Muscle layer of colon (tissue), 2 donors: ENCODE measurements around the gene SPX.

ENCODE experiments used
- H3K27ac ChIP-seq: one replicate; pipeline ENCODE4 v1.7.0; 2013; ENCODE audit warnings: low read depth, mild to moderate bottlenecking, low read length, moderate library complexity
- H3K27me3 ChIP-seq, 2 donors: one replicate each; pipeline ENCODE4 v1.7.0; 2013; ENCODE audit warnings: low read length in 2 of 2, mild to moderate bottlenecking in 2 of 2; ENCODE audit not compliant: insufficient read depth in 2 of 2, control insufficient read depth in 1 of 2
- H3K36me3 ChIP-seq: one replicate; pipeline ENCODE4 v1.7.0; 2013; ENCODE audit warnings: mild to moderate bottlenecking, low read length; ENCODE audit not compliant: insufficient read depth
- H3K4me1 ChIP-seq: one replicate; pipeline ENCODE4 v1.7.0; 2013; ENCODE audit warnings: mild to moderate bottlenecking, low read length; ENCODE audit not compliant: insufficient read depth
- H3K4me3 ChIP-seq, 2 donors: one replicate each; pipeline ENCODE4 v1.7.0; 2013; ENCODE audit warnings: low read length in 2 of 2, low read depth in 1 of 2, mild to moderate bottlenecking in 1 of 2, moderate library complexity in 1 of 2
- H3K9ac ChIP-seq: one replicate; pipeline ENCODE4 v1.7.0; 2013; ENCODE audit warnings: low read length
- H3K9me3 ChIP-seq: one replicate; pipeline ENCODE4 v1.7.0; 2013; ENCODE audit warnings: mild to moderate bottlenecking, low read length
- donor health status: abdominal sarcoma.
- donor health status: Adenocarcinoma of cecum.

SPX gene

GRCh38 chr12:21507849-21508248, 18.2 kb upstream of the SPX start:
- Histone ChIP-seq H3K27ac (no peak overlapping the region), H3K9me3 (no peaks in the 10 kb centered on the region), H3K36me3 (peaks cover 12% of the 10 kb centered on the region), H3K27me3 (no peaks in the 10 kb centered on the region), H3K4me1 (peaks cover 10% of the 10 kb centered on the region), H3K4me3 (no peak overlapping the region), H3K9ac (no peak overlapping the region)

DNA sequence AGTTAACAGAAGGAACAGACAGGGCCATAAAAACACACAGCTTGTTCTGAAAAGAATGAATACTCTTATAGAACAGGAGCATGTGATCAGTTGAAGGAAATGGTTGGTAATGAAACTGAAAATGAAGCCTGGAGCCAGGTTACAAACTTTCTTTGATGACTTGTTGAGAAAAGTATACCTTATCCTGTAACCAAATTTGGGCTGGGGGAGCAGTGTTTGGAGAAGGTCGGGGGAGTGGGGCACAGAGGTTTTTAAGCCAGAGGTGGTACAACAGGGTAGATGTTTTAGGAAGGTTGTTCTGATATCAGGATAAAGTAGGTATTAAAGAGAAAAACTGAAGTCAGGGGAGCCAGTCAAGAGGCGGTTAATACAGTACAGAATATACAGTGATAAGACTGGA, 16.3 kb upstream of the SPX start:
- Histone ChIP-seq H3K4me3 (no peak overlapping the region), H3K9me3 (no peaks in the 10 kb centered on the region), H3K9ac (no peak overlapping the region), H3K27me3 (no peaks in the 10 kb centered on the region), H3K36me3 (peaks cover 31% of the 10 kb centered on the region), H3K4me1 (no peaks in the 10 kb centered on the region), H3K27ac (no peak overlapping the region)

- H3K4me1 ChIP-seq, result no peaks in the 10 kb centered on the region
- no peak overlapping the region for H3K9ac ChIP-seq
- no peak overlapping the region for H3K4me3 ChIP-seq
- H3K36me3 ChIP-seq, result peaks cover 27% of the 10 kb centered on the region
- H3K27me3 ChIP-seq, result no peaks in the 10 kb centered on the region
- no peaks in the 10 kb centered on the region for H3K9me3 ChIP-seq
- no peak overlapping the region for H3K27ac ChIP-seq
Observed at GRCh38 chr12:21516281-21516680, 9.8 kb upstream of the SPX start.

DNA sequence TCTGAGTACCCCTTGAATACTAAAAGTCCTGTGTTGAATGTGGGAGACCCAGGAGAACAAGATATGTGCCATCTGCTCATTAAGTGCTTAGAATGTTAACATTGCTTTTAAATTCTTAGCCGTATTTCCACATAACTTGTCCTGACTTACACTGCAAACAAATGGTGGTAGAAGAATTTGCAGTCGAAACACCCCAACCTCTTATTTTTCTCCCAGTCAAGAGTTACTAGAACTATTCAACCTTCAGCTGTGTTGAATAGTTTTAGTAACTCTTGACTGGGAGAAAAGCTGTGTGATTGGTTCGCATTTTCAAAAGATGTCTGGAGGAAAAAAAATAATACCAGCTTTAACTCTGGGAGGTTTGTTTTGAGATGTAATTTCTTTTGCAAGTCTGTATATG, 7.6 kb upstream of the SPX start:
- no peak overlapping the region for H3K9ac ChIP-seq
- no peaks in the 10 kb centered on the region for H3K4me1 ChIP-seq
- no peak overlapping the region for H3K4me3 ChIP-seq
- no peak overlapping the region for H3K27ac ChIP-seq
- H3K27me3 ChIP-seq, result no peaks in the 10 kb centered on the region
- peaks cover 20% of the 10 kb centered on the region for H3K36me3 ChIP-seq
- no peaks in the 10 kb centered on the region for H3K9me3 ChIP-seq

DNA sequence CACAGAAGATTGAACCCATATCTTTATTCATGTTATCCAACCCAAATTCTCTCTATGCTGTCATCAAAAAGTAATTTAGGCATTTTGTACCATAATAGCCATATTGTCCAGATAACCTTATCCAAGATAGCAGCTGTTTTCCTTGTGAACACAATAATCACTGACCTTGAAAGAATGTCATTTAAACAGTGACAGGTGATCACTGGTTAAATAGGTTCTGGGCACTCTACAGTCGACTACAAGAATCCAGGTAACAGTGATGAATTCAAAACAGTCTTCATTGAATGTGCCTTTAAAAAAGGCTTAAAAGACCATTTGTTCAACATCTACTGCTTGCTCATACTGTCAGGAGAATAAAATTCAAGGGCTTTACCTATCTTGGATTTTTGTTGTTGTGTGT, 4.6 kb upstream of the SPX start:
- Histone ChIP-seq H3K27me3 (no peaks in the 10 kb centered on the region), H3K9me3 (no peaks in the 10 kb centered on the region), H3K27ac (no peak overlapping the region), H3K9ac (no peak overlapping the region), H3K4me3 (no peak overlapping the region), H3K4me1 (no peaks in the 10 kb centered on the region), H3K36me3 (no peaks in the 10 kb centered on the region)

- no peak overlapping the region for H3K4me3 ChIP-seq
- peaks cover 1% of the 10 kb centered on the region for H3K4me1 ChIP-seq
- H3K36me3 ChIP-seq, result no peaks in the 10 kb centered on the region
- no peaks in the 10 kb centered on the region for H3K9me3 ChIP-seq
- no peak overlapping the region for H3K27ac ChIP-seq
- peaks cover 0 to 8% of the 10 kb centered on the region in 2 donors for H3K27me3 ChIP-seq
- H3K9ac ChIP-seq, result no peak overlapping the region
Observed at GRCh38 chr12:21523148-21523547, 2.9 kb upstream of the SPX start.

DNA sequence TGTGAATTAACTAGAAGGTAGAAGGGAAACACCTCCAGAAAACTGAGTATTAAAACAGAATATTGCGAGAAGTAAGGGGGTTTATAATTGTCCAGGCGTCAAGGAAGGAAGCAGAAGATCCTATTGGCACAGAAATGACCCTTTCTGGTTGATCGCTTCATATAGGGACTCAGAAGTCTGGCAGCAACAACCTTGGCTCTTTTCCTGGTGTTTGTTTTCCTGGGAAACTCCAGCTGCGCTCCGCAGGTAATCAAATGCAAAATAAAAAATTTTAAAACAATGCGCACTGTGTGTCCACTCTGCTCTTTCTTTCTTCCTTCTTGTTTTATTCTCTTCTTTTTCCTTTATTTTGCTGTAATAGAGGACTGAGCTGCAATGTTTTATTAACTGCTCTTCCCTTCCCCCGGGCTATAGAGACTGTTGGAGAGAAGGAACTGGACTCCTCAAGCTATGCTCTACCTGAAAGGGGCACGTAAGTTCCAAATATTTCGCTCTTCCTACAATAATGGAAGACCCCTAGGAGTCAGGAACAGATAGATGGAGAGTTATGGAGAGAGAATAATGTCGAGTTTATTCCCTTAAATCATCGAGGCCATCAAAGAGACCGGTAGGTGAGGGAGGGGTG, 737 bp downstream of the SPX start:
- H3K4me1 ChIP-seq, result peaks cover 16% of the 10 kb centered on the region
- peak overlapping the region; percentile 58 to 64 for H3K4me3 ChIP-seq
- no peaks in the 10 kb centered on the region for H3K36me3 ChIP-seq
- no peaks in the 10 kb centered on the region for H3K9me3 ChIP-seq
- H3K27me3 ChIP-seq, result peaks cover 5 to 8% of the 10 kb centered on the region in 2 donors
- no peak overlapping the region for H3K9ac ChIP-seq
- no peak overlapping the region for H3K27ac ChIP-seq

DNA sequence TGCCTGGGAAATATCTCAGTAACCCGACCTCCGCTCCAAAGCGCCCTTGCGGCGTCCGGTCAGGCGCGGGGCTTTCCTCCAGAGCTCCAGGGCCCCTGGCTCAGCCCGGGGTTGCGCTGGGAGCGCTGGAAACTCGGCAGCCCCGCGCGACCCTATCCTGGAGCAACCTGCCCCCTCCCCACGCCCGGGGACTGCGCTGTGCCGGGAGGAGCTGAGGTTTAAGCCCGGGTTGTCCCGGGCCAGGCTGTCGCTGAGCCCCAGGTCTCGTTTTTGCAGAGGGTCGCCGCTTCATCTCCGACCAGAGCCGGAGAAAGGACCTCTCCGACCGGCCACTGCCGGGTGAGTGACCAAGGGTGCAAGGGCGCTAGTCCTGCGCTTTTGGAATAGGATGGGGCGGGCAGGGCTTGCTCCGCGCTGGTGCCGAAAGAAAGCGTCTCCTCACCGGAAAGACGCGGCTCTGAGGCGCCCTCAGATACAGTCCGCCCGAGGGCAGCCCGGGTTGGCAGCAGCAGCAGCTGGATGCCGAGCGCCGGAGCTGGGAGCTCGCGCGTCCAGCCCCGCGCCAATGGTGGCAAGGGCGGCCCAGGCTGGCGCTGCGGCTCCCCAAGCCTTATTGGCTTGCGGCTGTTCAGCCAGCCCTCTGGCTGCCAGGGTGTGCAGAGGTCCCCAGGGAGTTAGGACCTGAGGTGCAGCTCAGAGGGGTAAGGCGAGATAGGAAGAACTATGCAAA, 1.5 kb downstream of the SPX start:
- no peak overlapping the region for H3K27ac ChIP-seq
- H3K4me3 ChIP-seq, result peak overlapping the region; percentile 58 to 64
- H3K27me3 ChIP-seq, result peaks cover 5 to 8% of the 10 kb centered on the region in 2 donors

DNA sequence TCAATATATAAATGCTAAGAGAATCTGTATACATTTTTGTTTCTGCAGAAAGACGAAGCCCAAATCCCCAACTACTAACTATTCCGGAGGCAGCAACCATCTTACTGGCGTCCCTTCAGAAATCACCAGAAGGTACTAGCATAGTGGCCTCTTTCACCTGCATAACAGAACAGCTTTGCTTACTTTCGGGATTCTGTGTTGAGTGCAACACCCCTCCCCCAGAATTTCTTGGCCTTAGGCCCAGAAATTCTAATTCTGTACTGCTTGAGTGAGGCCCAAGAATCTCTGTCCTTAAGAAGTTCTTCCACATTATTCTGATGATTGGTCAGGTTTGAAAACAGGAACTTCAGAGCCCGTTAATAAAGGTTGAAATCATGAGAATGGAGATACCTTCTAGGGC, 2.9 kb downstream of the SPX start:
- H3K9ac ChIP-seq, result no peak overlapping the region

More for the DNA sequence above, 1.5 kb downstream of the SPX start:
- Histone ChIP-seq H3K9ac (no peak overlapping the region), H3K4me1 (peaks cover 16% of the 10 kb centered on the region), H3K36me3 (no peaks in the 10 kb centered on the region), H3K9me3 (no peaks in the 10 kb centered on the region)

GRCh38 chr12:21529456-21529855, 3.4 kb downstream of the SPX start:
- H3K4me1 ChIP-seq, result peaks cover 16% of the 10 kb centered on the region
- H3K4me3 ChIP-seq, result no peak overlapping the region
- H3K27me3 ChIP-seq, result peaks cover 5 to 8% of the 10 kb centered on the region in 2 donors
- H3K9ac ChIP-seq, result no peak overlapping the region
- no peak overlapping the region for H3K27ac ChIP-seq
- no peaks in the 10 kb centered on the region for H3K36me3 ChIP-seq
- H3K9me3 ChIP-seq, result no peaks in the 10 kb centered on the region

More for the DNA sequence above, 2.9 kb downstream of the SPX start:
- H3K27me3 ChIP-seq, result peaks cover 5 to 8% of the 10 kb centered on the region in 2 donors
- H3K4me1 ChIP-seq, result peaks cover 16% of the 10 kb centered on the region
- H3K27ac ChIP-seq, result no peak overlapping the region
- no peaks in the 10 kb centered on the region for H3K36me3 ChIP-seq
- H3K9me3 ChIP-seq, result no peaks in the 10 kb centered on the region
- H3K4me3 ChIP-seq, result no peak overlapping the region

DNA sequence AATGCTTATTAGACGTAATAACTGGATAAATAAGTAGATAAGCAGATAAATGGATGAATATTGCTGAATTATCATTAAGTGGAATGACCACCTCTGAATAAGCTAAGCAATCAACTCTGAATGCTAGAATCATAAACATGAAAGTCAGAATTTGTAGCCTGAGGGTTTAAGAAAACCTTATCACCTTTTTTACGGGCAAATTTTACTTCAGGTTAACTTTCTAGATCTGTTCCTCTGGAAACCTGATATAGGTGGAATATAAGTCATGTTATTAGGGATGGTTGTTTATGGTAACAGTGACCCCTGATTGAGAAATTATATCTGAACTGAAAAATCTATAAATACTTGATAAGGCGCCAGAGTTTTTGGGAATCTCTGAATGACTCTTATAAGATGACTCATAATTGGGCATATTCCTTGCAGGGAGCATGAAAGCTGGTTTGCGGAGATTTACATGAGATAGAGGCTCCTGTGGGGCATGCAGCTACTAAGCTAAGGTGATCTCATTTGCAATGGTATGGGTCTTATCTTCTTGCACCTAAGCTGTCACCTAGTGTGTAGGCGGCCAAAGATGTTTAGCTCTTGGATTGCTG, 12.1 kb downstream of the SPX start:
- no peaks in the 10 kb centered on the region for H3K27me3 ChIP-seq
- H3K9me3 ChIP-seq, result no peaks in the 10 kb centered on the region
- no peak overlapping the region for H3K4me3 ChIP-seq
- peaks cover 3% of the 10 kb centered on the region for H3K4me1 ChIP-seq
- no peak overlapping the region for H3K27ac ChIP-seq
- no peaks in the 10 kb centered on the region for H3K36me3 ChIP-seq
- no peak overlapping the region for H3K9ac ChIP-seq
